ENCODE results near the gene TNFRSF1A. TPM values are rescaled to one million over a fixed set of nuclear protein-coding genes. Genes with fewer than 3 reads are reported as not detected.

Gene TNFRSF1A
- total RNA-seq, 1 donor from 2014 or later: 21.8 TPM

DNA sequence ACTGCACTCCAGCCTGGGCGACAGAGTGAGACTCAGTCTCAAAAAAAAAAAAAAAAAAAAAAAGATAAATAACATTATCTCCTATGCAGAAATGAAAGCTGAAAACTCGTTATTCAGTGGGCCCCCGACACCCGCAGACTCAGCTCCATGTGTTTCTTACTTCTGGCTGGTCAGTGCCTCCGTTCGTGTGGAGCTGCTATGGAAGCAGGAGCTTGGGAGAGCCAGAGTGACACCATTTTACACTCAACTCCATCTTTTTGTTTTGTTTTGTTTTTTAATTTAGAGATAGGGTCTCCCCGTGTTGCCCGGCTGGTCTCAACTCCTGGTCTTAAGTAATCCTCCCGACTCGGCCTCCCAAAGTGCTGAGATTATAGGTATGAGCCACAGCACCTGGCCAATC, 44.7 kb downstream of the TNFRSF1A start:
- Mint-ChIP-seq H3K27ac (peak overlapping the region; percentile 76), H3K27me3 (ENCODE audit: insufficient read depth, low read depth) (peaks cover 11% of the 10 kb centered on the region)

DNA sequence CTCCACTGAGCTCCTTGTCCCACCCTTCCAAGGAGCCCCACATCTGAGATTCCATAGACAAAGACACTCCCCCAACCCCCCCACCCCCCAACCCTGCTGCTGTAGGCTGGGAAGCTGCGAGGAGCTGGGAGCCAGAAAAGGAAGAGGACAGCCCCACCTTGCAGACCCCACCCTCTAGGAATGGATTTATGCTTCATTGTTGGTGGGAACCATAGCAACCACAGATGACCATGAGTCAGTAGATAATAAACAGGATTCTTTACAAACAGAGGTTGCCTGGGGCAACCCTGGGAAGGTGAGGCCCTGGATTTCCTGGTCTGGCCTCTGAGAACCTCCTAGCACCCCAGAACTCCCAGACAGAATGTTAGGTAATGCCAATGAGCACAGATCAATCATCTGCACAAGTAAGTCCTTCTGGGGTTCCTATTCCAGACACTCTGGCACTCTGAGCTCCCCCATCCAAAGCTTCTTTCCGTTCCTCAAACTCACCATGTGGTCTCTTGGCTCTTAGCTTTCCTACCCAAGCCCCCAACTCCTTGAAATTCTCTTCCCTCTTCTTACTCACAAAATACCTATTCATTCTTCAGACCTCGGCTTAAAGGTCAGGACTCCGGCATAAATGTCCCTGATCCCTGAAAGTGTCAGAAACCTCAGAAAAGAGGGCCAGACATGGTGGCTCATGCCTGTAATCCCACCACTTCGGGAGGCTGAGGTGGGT, 46.6 kb downstream of the TNFRSF1A start:
- no peaks in the 10 kb centered on the region for H3F3A ChIP-seq (ENCODE audit: low read depth)
- H3K79me2 ChIP-seq (ENCODE audit: low read depth): no peaks in the 10 kb centered on the region
- H3K9ac ChIP-seq: no peak overlapping the region
- no peak overlapping the region for H3K4me3 ChIP-seq
- H3K4me2 ChIP-seq: no peak overlapping the region
- TF ChIP-seq, protein P1, sequence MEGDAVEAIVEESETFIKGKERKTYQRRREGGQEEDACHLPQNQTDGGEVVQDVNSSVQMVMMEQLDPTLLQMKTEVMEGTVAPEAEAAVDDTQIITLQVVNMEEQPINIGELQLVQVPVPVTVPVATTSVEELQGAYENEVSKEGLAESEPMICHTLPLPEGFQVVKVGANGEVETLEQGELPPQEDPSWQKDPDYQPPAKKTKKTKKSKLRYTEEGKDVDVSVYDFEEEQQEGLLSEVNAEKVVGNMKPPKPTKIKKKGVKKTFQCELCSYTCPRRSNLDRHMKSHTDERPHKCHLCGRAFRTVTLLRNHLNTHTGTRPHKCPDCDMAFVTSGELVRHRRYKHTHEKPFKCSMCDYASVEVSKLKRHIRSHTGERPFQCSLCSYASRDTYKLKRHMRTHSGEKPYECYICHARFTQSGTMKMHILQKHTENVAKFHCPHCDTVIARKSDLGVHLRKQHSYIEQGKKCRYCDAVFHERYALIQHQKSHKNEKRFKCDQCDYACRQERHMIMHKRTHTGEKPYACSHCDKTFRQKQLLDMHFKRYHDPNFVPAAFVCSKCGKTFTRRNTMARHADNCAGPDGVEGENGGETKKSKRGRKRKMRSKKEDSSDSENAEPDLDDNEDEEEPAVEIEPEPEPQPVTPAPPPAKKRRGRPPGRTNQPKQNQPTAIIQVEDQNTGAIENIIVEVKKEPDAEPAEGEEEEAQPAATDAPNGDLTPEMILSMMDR (IDR thresholded peaks at IDR 0.05): no peak
- TF ChIP-seq EZH2 (IDR thresholded peaks at IDR 0.05) (no peak), EZH2phosphoT487 (IDR thresholded peaks at IDR 0.05) (no peak)
- no peaks in the 10 kb centered on the region for H3K4me1 ChIP-seq
- H3K27me3 ChIP-seq: no peaks in the 10 kb centered on the region
- Mint-ChIP-seq H3K27me3 (ENCODE audit: insufficient read depth, low read depth) (peaks cover 9% of the 10 kb centered on the region), H3K27ac (peak overlapping the region; percentile 100), H3K4me3 (peak overlapping the region; percentile 45), H3K9me3 (peaks cover 13% of the 10 kb centered on the region), H3K4me1 (peaks cover 29% of the 10 kb centered on the region), H3K36me3 (peaks cover 4% of the 10 kb centered on the region)
- H3K27ac ChIP-seq: no peak overlapping the region
- no peak for DNase-seq (ENCODE audit: low spot score)
- no peaks in the 10 kb centered on the region for H3K9me3 ChIP-seq (ENCODE audit: low read depth)
- H4K20me1 ChIP-seq (ENCODE audit: low read depth): no peaks in the 10 kb centered on the region
- H2AFZ ChIP-seq (replicated peaks): no peak overlapping the region
- no peaks in the 10 kb centered on the region for H3K36me3 ChIP-seq

More for the DNA sequence above, 44.7 kb downstream of the TNFRSF1A start:
- H4K20me1 ChIP-seq (ENCODE audit: low read depth): no peaks in the 10 kb centered on the region
- no peaks in the 10 kb centered on the region for H3K27me3 ChIP-seq
- no peak for TF ChIP-seq EZH2phosphoT487 (IDR thresholded peaks at IDR 0.05)
- TF ChIP-seq, protein P1 (IDR thresholded peaks at IDR 0.05): no peak
- no peak for TF ChIP-seq EZH2 (IDR thresholded peaks at IDR 0.05)
- H2AFZ ChIP-seq (replicated peaks): no peak overlapping the region
- H3K4me2 ChIP-seq: no peak overlapping the region
- no peaks in the 10 kb centered on the region for H3K79me2 ChIP-seq (ENCODE audit: low read depth)
- H3K9me3 Mint-ChIP-seq: peaks cover 4% of the 10 kb centered on the region
- H3K4me3 ChIP-seq: no peak overlapping the region
- no peaks in the 10 kb centered on the region for H3K4me1 ChIP-seq
- H3K27ac ChIP-seq: no peak overlapping the region
- no peak overlapping the region for H3K9ac ChIP-seq
- H3F3A ChIP-seq (ENCODE audit: low read depth): peaks cover 2% of the 10 kb centered on the region
- H3K9me3 ChIP-seq (ENCODE audit: low read depth): no peaks in the 10 kb centered on the region
- DNase-seq (ENCODE audit: low spot score): no peak
- peaks cover 32% of the 10 kb centered on the region for H3K4me1 Mint-ChIP-seq
- no peaks in the 10 kb centered on the region for H3K36me3 ChIP-seq
- H3K36me3 Mint-ChIP-seq: no peaks in the 10 kb centered on the region
- H3K4me3 Mint-ChIP-seq: no peak overlapping the region

DNA sequence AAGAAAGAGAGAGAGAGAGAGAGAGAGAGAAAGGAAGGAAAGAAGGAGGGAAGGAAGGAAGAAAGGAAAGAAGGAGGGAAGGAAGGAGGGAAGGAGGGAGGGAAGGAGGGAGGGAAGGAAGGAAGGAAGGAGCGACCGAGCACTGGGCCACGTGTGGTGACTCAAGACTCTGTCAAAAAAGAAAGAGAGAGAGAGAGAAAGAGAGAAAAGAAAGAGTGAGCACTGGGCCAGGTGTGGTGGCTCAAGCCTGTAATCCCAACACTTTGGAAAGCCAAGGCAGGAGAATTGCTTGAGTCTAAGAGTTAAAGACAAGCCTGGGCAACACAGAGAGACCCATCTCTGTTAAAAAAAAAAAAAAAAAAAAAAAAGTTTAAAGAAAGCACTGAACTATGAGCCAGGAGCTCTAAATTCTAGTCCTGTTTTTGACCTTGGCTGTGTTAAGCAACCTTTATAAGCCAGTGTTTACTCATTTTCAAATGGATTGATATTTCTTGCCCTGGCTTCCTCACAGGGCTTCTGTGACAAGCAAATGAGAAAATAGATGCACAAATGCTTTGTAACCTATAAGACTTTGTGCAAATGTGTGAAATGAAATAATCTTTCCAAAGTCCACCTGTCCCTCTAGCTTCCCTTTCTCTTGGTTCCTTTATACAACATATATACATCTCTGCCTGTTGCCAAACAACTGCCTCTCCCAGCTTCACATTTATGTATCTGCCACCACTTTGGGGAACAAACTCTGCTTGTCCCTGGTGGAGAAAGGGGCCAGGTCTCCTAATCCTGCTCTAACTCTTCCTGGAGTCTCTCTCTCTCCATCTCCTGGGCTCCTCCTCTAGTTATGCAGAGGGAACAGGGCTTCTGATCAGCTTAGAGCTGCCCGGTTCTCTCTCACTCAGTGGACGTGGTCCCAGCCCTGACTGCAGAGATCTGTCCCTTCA, 47.5 kb downstream of the TNFRSF1A start:
- no peaks in the 10 kb centered on the region for H4K20me1 ChIP-seq (ENCODE audit: low read depth)
- H3K27me3 Mint-ChIP-seq (ENCODE audit: insufficient read depth, low read depth): peaks cover 9% of the 10 kb centered on the region
- DNase-seq (ENCODE audit: low spot score): no peak
- no peak overlapping the region for H3K4me2 ChIP-seq
- no peak overlapping the region for H2AFZ ChIP-seq (replicated peaks)
- peaks cover 29% of the 10 kb centered on the region for H3K4me1 Mint-ChIP-seq
- H3K79me2 ChIP-seq (ENCODE audit: low read depth): no peaks in the 10 kb centered on the region
- peak overlapping the region; percentile 100 for H3K27ac Mint-ChIP-seq
- peaks cover 8% of the 10 kb centered on the region for H3K36me3 Mint-ChIP-seq
- no peak overlapping the region for H3K9ac ChIP-seq
- H3F3A ChIP-seq (ENCODE audit: low read depth): no peaks in the 10 kb centered on the region
- no peaks in the 10 kb centered on the region for H3K4me1 ChIP-seq
- H3K27ac ChIP-seq: no peak overlapping the region
- H3K27me3 ChIP-seq: no peaks in the 10 kb centered on the region
- no peaks in the 10 kb centered on the region for H3K36me3 ChIP-seq
- TF ChIP-seq EZH2phosphoT487 (IDR thresholded peaks at IDR 0.05) (no peak), EZH2 (IDR thresholded peaks at IDR 0.05) (no peak)
- TF ChIP-seq, protein P1 (IDR thresholded peaks at IDR 0.05): no peak
- no peaks in the 10 kb centered on the region for H3K9me3 ChIP-seq (ENCODE audit: low read depth)
- H3K4me3 ChIP-seq: no peak overlapping the region
- peaks cover 19% of the 10 kb centered on the region for H3K9me3 Mint-ChIP-seq
- peak overlapping the region; percentile 45 for H3K4me3 Mint-ChIP-seq

Data from neural progenitor cell (in vitro differentiated cells).